GM12891 (cell line): ENCODE results near the gene FUT8.

Experiments used
- PAX5 ChIP-seq: IDR thresholded peaks from 2 replicates; pipeline ENCODE4 v1.6.1; 2011; ENCODE audit warnings: low read length, moderate library complexity, mild to moderate bottlenecking; ENCODE audit not compliant: insufficient read depth, severe bottlenecking
- POLR2A ChIP-seq: IDR thresholded peaks from 2 replicates; pipeline ENCODE4 v1.6.1; 2011; ENCODE audit warnings: low read depth, low read length, control low read depth
- POLR2AphosphoS5 ChIP-seq: IDR thresholded peaks from 2 replicates; pipeline ENCODE4 v1.6.1; 2011; ENCODE audit warnings: low read depth, low read length, control low read depth
- POU2F2 ChIP-seq: IDR thresholded peaks from 2 replicates; pipeline ENCODE4 v1.6.1; 2011; ENCODE audit warnings: low read depth, mild to moderate bottlenecking, control low read depth, low read length, moderate library complexity
- SPI1 ChIP-seq: IDR thresholded peaks from 2 replicates; pipeline ENCODE4 v1.6.1; 2011; ENCODE audit warnings: low read depth, low read length, control low read depth
- TAF1 ChIP-seq: IDR thresholded peaks from 2 replicates; pipeline ENCODE4 v1.6.1; 2011; ENCODE audit warnings: low read depth, low read length, control low read depth

- TF ChIP-seq POLR2AphosphoS5 (no peak), POLR2A (no peak), SPI1 (no peak), TAF1 (no peak), PAX5 (no peak), POU2F2 (no peak)
Observed at GRCh38 chr14:65415613-65416012, 3.1 kb downstream of the FUT8 start.
